Fibroblast of skin of right quadriceps (primary cell): ENCODE measurements around the gene AGR3.
"Not testable (repeated sequence)": the region's sequence is repeated elsewhere in the genome, so short reads cannot be mapped to it uniquely, and the experiment has no call there.

Experiments
- DNase-seq: peaks from one replicate; pipeline ENCODE4 v3.0.0-alpha.2; 2013

Gene AGR3

GRCh38 chr7:16889851-16890415 is 8.2 kb upstream of the AGR3 start:
- DNase-seq: no peak

- no peak for DNase-seq
These were observed 7.5 kb upstream of the AGR3 start for GRCh38 chr7:16889305-16889704.

GRCh38 chr7:16883918-16884317 is 2.1 kb upstream of the AGR3 start:
- no peak for DNase-seq

- no peak for DNase-seq
These were observed 1.2 kb downstream of the AGR3 start for GRCh38 chr7:16880554-16880953.

- no peak for DNase-seq
These were observed 2.6 kb downstream of the AGR3 start for GRCh38 chr7:16879181-16879580.

GRCh38 chr7:16875861-16876260 is 5.9 kb downstream of the AGR3 start:
- DNase-seq: no peak

GRCh38 chr7:16874066-16874465 is 7.7 kb downstream of the AGR3 start:
- peak; percentile 2 for DNase-seq

GRCh38 chr7:16867328-16867727 is 14.5 kb downstream of the AGR3 start:
- no peak for DNase-seq

GRCh38 chr7:16853189-16853588 is 28.6 kb downstream of the AGR3 start:
- DNase-seq: not testable (repeated sequence)

- no peak for DNase-seq
These were observed 30.0 kb downstream of the AGR3 start for GRCh38 chr7:16851829-16852228.

GRCh38 chr7:16850614-16851466 is 30.9 kb downstream of the AGR3 start:
- DNase-seq: no peak

- no peak for DNase-seq
These were observed 32.3 kb downstream of the AGR3 start for GRCh38 chr7:16849296-16850148.

- DNase-seq: peak; percentile 31
These were observed 34.4 kb downstream of the AGR3 start for GRCh38 chr7:16847381-16847860.

- no peak for DNase-seq
These were observed 35.1 kb downstream of the AGR3 start for GRCh38 chr7:16846601-16847165.

- no peak for DNase-seq
These were observed 36.0 kb downstream of the AGR3 start for GRCh38 chr7:16845746-16846145.

GRCh38 chr7:16841681-16842080 is 40.1 kb downstream of the AGR3 start:
- peak; percentile 48 for DNase-seq

GRCh38 chr7:16840094-16840493 is 41.7 kb downstream of the AGR3 start:
- DNase-seq: no peak

- DNase-seq: peak; percentile 41
These were observed 42.1 kb downstream of the AGR3 start for GRCh38 chr7:16839646-16840045.

GRCh38 chr7:16838891-16839290 is 42.9 kb downstream of the AGR3 start:
- no peak for DNase-seq

- DNase-seq: no peak
These were observed 43.4 kb downstream of the AGR3 start for GRCh38 chr7:16838386-16838785.

- DNase-seq: no peak
These were observed 45.3 kb downstream of the AGR3 start for GRCh38 chr7:16836481-16836880.

GRCh38 chr7:16833373-16833772 is 48.4 kb downstream of the AGR3 start:
- DNase-seq: no peak

GRCh38 chr7:16826060-16826459 is 55.7 kb downstream of the AGR3 start:
- no peak for DNase-seq
